A172 (cell line): ENCODE data around the gene PAM. TPM values are rescaled to one million over a fixed set of nuclear protein-coding genes. Genes with fewer than 3 reads are reported as not detected.
"Not testable (repeated sequence)": the region's sequence is repeated elsewhere in the genome, so short reads cannot be mapped to it uniquely, and the experiment has no call there.

ENCODE experiments used
- DNase-seq: peaks from one replicate; pipeline ENCODE4 v3.0.0-alpha.2; 2015; ENCODE audit warnings: low spot score
- total RNA-seq: library from RNA; depleted of rRNA; stranded (reverse); fragments of >200 nt; shearing (Covaris generic); gene quantifications from 2 replicates; pipeline ENCODE4 v1.2.3, GENCODE V29; 2014

The PAM gene
- total RNA-seq, 1 experiment from 2014 or later: 218 TPM

GRCh38 chr5:103046706-103047105 lies 291.6 kb downstream of the PAM start:
- DNase-seq: not testable (repeated sequence)

- DNase-seq: peak; percentile 86
Observed at GRCh38 chr5:103057208-103058130, 302.4 kb downstream of the PAM start.

GRCh38 chr5:103059525-103059924 lies 304.4 kb downstream of the PAM start:
- DNase-seq: no peak

- DNase-seq: peak; percentile 10
Observed at GRCh38 chr5:103060424-103060954, 305.4 kb downstream of the PAM start.

GRCh38 chr5:103066326-103066725 lies 311.2 kb downstream of the PAM start:
- no peak for DNase-seq

- DNase-seq: not testable (repeated sequence)
Observed at GRCh38 chr5:103073500-103073899, 318.4 kb downstream of the PAM start.

GRCh38 chr5:103075442-103075841 lies 320.3 kb downstream of the PAM start:
- no peak for DNase-seq
